OCI-LY1 (cell line): ENCODE measurements around the gene LARGE2.

Experiments
- H2AFZ ChIP-seq: fragments of 200-600 bp; sonication (generic), shearing (Covaris generic); 2 replicates; pipeline ENCODE4 v1.6.0; 2014; ENCODE audit warnings: antibody characterized with exemption, mild to moderate bottlenecking, low read length
- H3F3A ChIP-seq: fragments of 200-600 bp; sonication (generic), shearing (Covaris generic); 2 replicates; pipeline ENCODE4 v1.6.0; 2014; ENCODE audit warnings: mild to moderate bottlenecking, antibody characterized with exemption, low read length, moderate library complexity; ENCODE audit not compliant: insufficient read depth
- H3K27ac ChIP-seq: fragments of 200-600 bp; sonication (generic); 2 replicates; pipeline ENCODE4 v1.5.1; 2014; ENCODE audit warnings: low read length, mixed run types, mild to moderate bottlenecking, low read depth; ENCODE audit not compliant: poor library complexity, severe bottlenecking
- H3K27me3 ChIP-seq: fragments of 200-600 bp; sonication (generic); 2 replicates; pipeline ENCODE4 v1.6.0; 2014; ENCODE audit warnings: antibody characterized with exemption, mild to moderate bottlenecking, low read length, moderate library complexity; ENCODE audit not compliant: insufficient read depth
- H3K36me3 ChIP-seq: fragments of 200-600 bp; sonication (generic); 2 replicates; pipeline ENCODE4 v1.6.1; 2014; ENCODE audit warnings: mild to moderate bottlenecking, antibody characterized with exemption, low read length, moderate library complexity, mixed read lengths; ENCODE audit not compliant: insufficient read depth
- H3K4me1 ChIP-seq: fragments of 200-600 bp; sonication (generic); 2 replicates; pipeline ENCODE4 v1.5.1; 2014; ENCODE audit warnings: mild to moderate bottlenecking, low read length, moderate library complexity; ENCODE audit not compliant: insufficient read depth, severe bottlenecking
- H3K4me2 ChIP-seq: fragments of 200-600 bp; sonication (generic), shearing (Covaris generic); 2 replicates; pipeline ENCODE4 v1.6.1; 2014; ENCODE audit warnings: low read length
- H3K4me3 ChIP-seq: fragments of 200-600 bp; sonication (generic); 2 replicates; pipeline ENCODE4 v1.5.1; 2014; ENCODE audit warnings: low read length, low read depth, mild to moderate bottlenecking, mixed read lengths; ENCODE audit not compliant: poor library complexity, severe bottlenecking
- H3K79me2 ChIP-seq: fragments of 200-600 bp; shearing (Covaris generic); 2 replicates; pipeline ENCODE4 v1.6.1; 2016; ENCODE audit warnings: mixed run types, low read length, mixed read lengths; ENCODE audit not compliant: insufficient read depth
- H3K9ac ChIP-seq: fragments of 200-600 bp; sonication (generic), shearing (Covaris generic); 2 replicates; pipeline ENCODE4 v1.6.1; 2014; ENCODE audit warnings: mild to moderate bottlenecking, low read length, mixed read lengths
- H3K9me2 ChIP-seq: fragments of 200-600 bp; sonication (generic), shearing (Covaris generic); 2 replicates; pipeline ENCODE4 v1.6.1; 2014; ENCODE audit warnings: low read depth, mild to moderate bottlenecking, low read length, mixed read lengths
- H3K9me3 ChIP-seq: fragments of 200-600 bp; shearing (Covaris generic); 2 replicates; pipeline ENCODE4 v1.6.1; 2014; ENCODE audit warnings: low read length, mixed read lengths
- H4K20me1 ChIP-seq: fragments of 200-600 bp; sonication (generic), shearing (Covaris generic); 2 replicates; pipeline ENCODE4 v1.6.0; 2016; ENCODE audit warnings: mild to moderate bottlenecking, low read length; ENCODE audit not compliant: insufficient read depth
- CTCF ChIP-seq: fragments of 200-600 bp; sonication (generic), shearing (Covaris generic); IDR thresholded peaks from 2 replicates; pipeline ENCODE4 v1.5.1; 2017; ENCODE audit warnings: mild to moderate bottlenecking, antibody characterized with exemption, low read length, moderate library complexity, mixed read lengths
- EZH2 ChIP-seq: fragments of 200-600 bp; sonication (generic), shearing (Covaris generic); IDR thresholded peaks from 2 replicates; pipeline ENCODE4 v1.8.0; 2017; ENCODE audit warnings: borderline replicate concordance, mixed run types, mild to moderate bottlenecking, antibody characterized with exemption, low read length, moderate library complexity, mixed read lengths

The LARGE2 gene

GRCh38 chr11:45933131-45933831 is 10.8 kb downstream of the LARGE2 start:
- Histone ChIP-seq H3K4me1 (peaks cover 62% of the 10 kb centered on the region), H2AFZ (no peak overlapping the region), H3K36me3 (peaks cover 38% of the 10 kb centered on the region), H3K4me2 (peak overlapping the region; percentile 69), H3K9me3 (no peaks in the 10 kb centered on the region), H3F3A (no peaks in the 10 kb centered on the region), H3K79me2 (no peaks in the 10 kb centered on the region), H3K4me3 (peak overlapping the region; percentile 51), H3K27ac (peak overlapping the region; percentile 86), H3K9ac (peak overlapping the region; percentile 41; the same call in 1 of the 2 replicates), H4K20me1 (no peaks in the 10 kb centered on the region), H3K27me3 (no peaks in the 10 kb centered on the region), H3K9me2 (no peaks in the 10 kb centered on the region)
- no peak for TF ChIP-seq CTCF
- TF ChIP-seq EZH2, result no peak

- no peak for TF ChIP-seq CTCF
- TF ChIP-seq EZH2, result no peak
- no peaks in the 10 kb centered on the region for H3K79me2 ChIP-seq
- peak overlapping the region; percentile 69 for H3K4me2 ChIP-seq
- no peaks in the 10 kb centered on the region for H3K27me3 ChIP-seq
- no peaks in the 10 kb centered on the region for H4K20me1 ChIP-seq
- H3K4me1 ChIP-seq, result peaks cover 69% of the 10 kb centered on the region
- H2AFZ ChIP-seq, result no peak overlapping the region
- no peaks in the 10 kb centered on the region for H3K9me3 ChIP-seq
- no peaks in the 10 kb centered on the region for H3F3A ChIP-seq
- peak overlapping the region; percentile 51 for H3K4me3 ChIP-seq
- peaks cover 38% of the 10 kb centered on the region for H3K36me3 ChIP-seq
- peak overlapping the region; percentile 23; the same call in 1 of the 2 replicates for H3K9ac ChIP-seq
- H3K27ac ChIP-seq, result peak overlapping the region; percentile 86
- no peaks in the 10 kb centered on the region for H3K9me2 ChIP-seq
Observed at GRCh38 chr11:45933846-45934579, 11.6 kb downstream of the LARGE2 start.

GRCh38 chr11:45934580-45935318 is 12.3 kb downstream of the LARGE2 start:
- Histone ChIP-seq H3K27ac (peak overlapping the region; percentile 86), H3K27me3 (no peaks in the 10 kb centered on the region), H4K20me1 (no peaks in the 10 kb centered on the region), H2AFZ (no peak overlapping the region), H3K9me3 (no peaks in the 10 kb centered on the region), H3K79me2 (no peaks in the 10 kb centered on the region), H3K4me1 (peaks cover 67% of the 10 kb centered on the region), H3K9ac (no peak overlapping the region; the same call in 1 of the 2 replicates), H3K4me3 (no peak overlapping the region), H3K4me2 (no peak overlapping the region), H3K36me3 (peaks cover 38% of the 10 kb centered on the region), H3F3A (no peaks in the 10 kb centered on the region; the same call in 1 of the 2 replicates), H3K9me2 (no peaks in the 10 kb centered on the region)
- TF ChIP-seq EZH2 (no peak), CTCF (no peak)
